ENCODE data around the gene AFDN. TPM values are rescaled to one million over a fixed set of nuclear protein-coding genes. Genes with fewer than 3 reads are reported as not detected.

AFDN gene
- total and polyA plus RNA-seq, 2 experiments from 2014 or later = 66.9 to 200 TPM

GRCh38 chr6:167930295-167930694 lies 103.6 kb downstream of the AFDN start:
- H3K27me3 Mint-ChIP-seq (ENCODE audit: insufficient read depth, low read depth, poor library complexity) = no peaks in the 10 kb centered on the region
- no peak overlapping the region; the same call in 1 of the 2 replicates for H3K27ac Mint-ChIP-seq

More at GRCh38 chr6:167930295-167930694, 103.6 kb downstream of the AFDN start:
- Histone ChIP-seq H3K9me2 (ENCODE audit: insufficient read depth) (no peaks in the 10 kb centered on the region), H4K20me1 (replicated peaks; ENCODE audit: insufficient read depth) (peaks cover 10% of the 10 kb centered on the region), H2AFZ (no peak overlapping the region), H3K4me3 (no peak overlapping the region), H3K4me1 (ENCODE audit: insufficient read depth) (0 out of 2 replicates have a peak, but pooled peaks cover 5% of the 10 kb centered on the region), H3K4me2 (no peak overlapping the region), H3K79me2 (replicated peaks; ENCODE audit: insufficient read depth) (peaks cover 27% of the 10 kb centered on the region), H3K36me3 (ENCODE audit: insufficient read depth) (peaks cover 18% of the 10 kb centered on the region), H3K27ac (ENCODE audit: low read depth) (no peak overlapping the region), H3F3A (replicated peaks; ENCODE audit: low read depth) (no peaks in the 10 kb centered on the region), H3K27me3 (ENCODE audit: insufficient read depth) (no peaks in the 10 kb centered on the region)
- H3K4me1 Mint-ChIP-seq = peaks cover 12% of the 10 kb centered on the region
- no peak overlapping the region for H3K4me3 Mint-ChIP-seq
- H3K9me3 Mint-ChIP-seq = no peaks in the 10 kb centered on the region
- H3K36me3 Mint-ChIP-seq (ENCODE audit: low read depth) = peaks cover 22% of the 10 kb centered on the region
- DNase-seq (ENCODE audit: low spot score) (no peak), ATAC-seq (no peak)
- TF ChIP-seq, protein P1, sequence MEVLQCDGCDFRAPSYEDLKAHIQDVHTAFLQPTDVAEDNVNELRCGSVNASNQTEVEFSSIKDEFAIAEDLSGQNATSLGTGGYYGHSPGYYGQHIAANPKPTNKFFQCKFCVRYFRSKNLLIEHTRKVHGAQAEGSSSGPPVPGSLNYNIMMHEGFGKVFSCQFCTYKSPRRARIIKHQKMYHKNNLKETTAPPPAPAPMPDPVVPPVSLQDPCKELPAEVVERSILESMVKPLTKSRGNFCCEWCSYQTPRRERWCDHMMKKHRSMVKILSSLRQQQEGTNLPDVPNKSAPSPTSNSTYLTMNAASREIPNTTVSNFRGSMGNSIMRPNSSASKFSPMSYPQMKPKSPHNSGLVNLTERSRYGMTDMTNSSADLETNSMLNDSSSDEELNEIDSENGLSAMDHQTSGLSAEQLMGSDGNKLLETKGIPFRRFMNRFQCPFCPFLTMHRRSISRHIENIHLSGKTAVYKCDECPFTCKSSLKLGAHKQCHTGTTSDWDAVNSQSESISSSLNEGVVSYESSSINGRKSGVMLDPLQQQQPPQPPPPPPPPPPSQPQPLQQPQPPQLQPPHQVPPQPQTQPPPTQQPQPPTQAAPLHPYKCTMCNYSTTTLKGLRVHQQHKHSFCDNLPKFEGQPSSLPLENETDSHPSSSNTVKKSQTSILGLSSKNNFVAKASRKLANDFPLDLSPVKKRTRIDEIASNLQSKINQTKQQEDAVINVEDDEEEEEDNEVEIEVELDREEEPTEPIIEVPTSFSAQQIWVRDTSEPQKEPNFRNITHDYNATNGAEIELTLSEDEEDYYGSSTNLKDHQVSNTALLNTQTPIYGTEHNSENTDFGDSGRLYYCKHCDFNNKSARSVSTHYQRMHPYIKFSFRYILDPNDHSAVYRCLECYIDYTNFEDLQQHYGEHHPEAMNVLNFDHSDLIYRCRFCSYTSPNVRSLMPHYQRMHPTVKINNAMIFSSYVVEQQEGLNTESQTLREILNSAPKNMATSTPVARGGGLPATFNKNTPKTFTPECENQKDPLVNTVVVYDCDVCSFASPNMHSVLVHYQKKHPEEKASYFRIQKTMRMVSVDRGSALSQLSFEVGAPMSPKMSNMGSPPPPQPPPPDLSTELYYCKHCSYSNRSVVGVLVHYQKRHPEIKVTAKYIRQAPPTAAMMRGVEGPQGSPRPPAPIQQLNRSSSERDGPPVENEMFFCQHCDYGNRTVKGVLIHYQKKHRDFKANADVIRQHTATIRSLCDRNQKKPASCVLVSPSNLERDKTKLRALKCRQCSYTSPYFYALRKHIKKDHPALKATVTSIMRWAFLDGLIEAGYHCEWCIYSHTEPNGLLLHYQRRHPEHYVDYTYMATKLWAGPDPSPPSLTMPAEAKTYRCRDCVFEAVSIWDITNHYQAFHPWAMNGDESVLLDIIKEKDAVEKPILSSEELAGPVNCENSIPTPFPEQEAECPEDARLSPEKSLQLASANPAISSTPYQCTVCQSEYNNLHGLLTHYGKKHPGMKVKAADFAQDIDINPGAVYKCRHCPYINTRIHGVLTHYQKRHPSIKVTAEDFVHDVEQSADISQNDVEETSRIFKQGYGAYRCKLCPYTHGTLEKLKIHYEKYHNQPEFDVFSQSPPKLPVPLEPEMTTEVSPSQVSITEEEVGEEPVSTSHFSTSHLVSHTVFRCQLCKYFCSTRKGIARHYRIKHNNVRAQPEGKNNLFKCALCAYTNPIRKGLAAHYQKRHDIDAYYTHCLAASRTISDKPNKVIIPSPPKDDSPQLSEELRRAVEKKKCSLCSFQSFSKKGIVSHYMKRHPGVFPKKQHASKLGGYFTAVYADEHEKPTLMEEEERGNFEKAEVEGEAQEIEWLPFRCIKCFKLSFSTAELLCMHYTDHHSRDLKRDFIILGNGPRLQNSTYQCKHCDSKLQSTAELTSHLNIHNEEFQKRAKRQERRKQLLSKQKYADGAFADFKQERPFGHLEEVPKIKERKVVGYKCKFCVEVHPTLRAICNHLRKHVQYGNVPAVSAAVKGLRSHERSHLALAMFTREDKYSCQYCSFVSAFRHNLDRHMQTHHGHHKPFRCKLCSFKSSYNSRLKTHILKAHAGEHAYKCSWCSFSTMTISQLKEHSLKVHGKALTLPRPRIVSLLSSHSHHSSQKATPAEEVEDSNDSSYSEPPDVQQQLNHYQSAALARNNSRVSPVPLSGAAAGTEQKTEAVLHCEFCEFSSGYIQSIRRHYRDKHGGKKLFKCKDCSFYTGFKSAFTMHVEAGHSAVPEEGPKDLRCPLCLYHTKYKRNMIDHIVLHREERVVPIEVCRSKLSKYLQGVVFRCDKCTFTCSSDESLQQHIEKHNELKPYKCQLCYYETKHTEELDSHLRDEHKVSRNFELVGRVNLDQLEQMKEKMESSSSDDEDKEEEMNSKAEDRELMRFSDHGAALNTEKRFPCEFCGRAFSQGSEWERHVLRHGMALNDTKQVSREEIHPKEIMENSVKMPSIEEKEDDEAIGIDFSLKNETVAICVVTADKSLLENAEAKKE (CRISPR knock-in tag; IDR thresholded peaks at IDR 0.05) = no peak
- TF ChIP-seq CREB1 (CRISPR knock-in tag; IDR thresholded peaks at IDR 0.05; ENCODE audit: low read depth) = no peak
- no peak for TF ChIP-seq EZH2 (IDR thresholded peaks at IDR 0.05; ENCODE audit: low read depth, unreplicated experiment)
